Ovary (tissue), 3 donors: Measurements from ENCODE around the gene NVL.

Source experiments
- POLR2A ChIP-seq: fragments of 450-650 bp; IDR thresholded peaks from one replicate; pipeline ENCODE4 v1.6.1; 2017; ENCODE audit warnings: antibody characterized with exemption, mild to moderate bottlenecking, moderate library complexity
- TF ChIP-seq, protein P1 (sequence below), 3 donors: fragments of 450-650 bp in 2 of 3; fragments of 200-600 bp in 1 of 3; IDR thresholded peaks; one replicate each; pipeline versions ENCODE4 v1.5.1 to v1.8.0; 2016 to 2022; ENCODE audit warnings: antibody characterized with exemption in 3 of 3, mild to moderate bottlenecking in 1 of 3
- donor health status: DM: no; HTN: no; CAD: no.

GRCh38 chr1:224339442-224340033 lies 9.6 kb upstream of the NVL start:
- no peak for TF ChIP-seq POLR2A
- TF ChIP-seq, protein P1, sequence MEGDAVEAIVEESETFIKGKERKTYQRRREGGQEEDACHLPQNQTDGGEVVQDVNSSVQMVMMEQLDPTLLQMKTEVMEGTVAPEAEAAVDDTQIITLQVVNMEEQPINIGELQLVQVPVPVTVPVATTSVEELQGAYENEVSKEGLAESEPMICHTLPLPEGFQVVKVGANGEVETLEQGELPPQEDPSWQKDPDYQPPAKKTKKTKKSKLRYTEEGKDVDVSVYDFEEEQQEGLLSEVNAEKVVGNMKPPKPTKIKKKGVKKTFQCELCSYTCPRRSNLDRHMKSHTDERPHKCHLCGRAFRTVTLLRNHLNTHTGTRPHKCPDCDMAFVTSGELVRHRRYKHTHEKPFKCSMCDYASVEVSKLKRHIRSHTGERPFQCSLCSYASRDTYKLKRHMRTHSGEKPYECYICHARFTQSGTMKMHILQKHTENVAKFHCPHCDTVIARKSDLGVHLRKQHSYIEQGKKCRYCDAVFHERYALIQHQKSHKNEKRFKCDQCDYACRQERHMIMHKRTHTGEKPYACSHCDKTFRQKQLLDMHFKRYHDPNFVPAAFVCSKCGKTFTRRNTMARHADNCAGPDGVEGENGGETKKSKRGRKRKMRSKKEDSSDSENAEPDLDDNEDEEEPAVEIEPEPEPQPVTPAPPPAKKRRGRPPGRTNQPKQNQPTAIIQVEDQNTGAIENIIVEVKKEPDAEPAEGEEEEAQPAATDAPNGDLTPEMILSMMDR (IDR thresholded peaks at IDR 0.05) = no peak
